K562 (cell line): ENCODE data around the gene AQP1. TPM values are rescaled to one million over a fixed set of nuclear protein-coding genes. Genes with fewer than 3 reads are reported as not detected.

Experiments used
- ARHGAP35 ChIP-seq: fragments of 450-650 bp; IDR thresholded peaks from 2 replicates; pipeline ENCODE4 v1.6.1; 2018; ENCODE audit not compliant: partially characterized antibody
- BCLAF1 ChIP-seq, 2 experiments: fragments of 450-650 bp in 1 of 2; IDR thresholded peaks; 2 replicates each; pipeline ENCODE4 v1.6.1; 2011 to 2017; ENCODE audit warnings: low read depth in 2 of 2, antibody characterized with exemption in 1 of 2, borderline replicate concordance in 1 of 2, low read length in 1 of 2, mild to moderate bottlenecking in 1 of 2, mixed read lengths in 1 of 2; ENCODE audit not compliant: control insufficient read depth in 1 of 2
- CCNT2 ChIP-seq: IDR thresholded peaks from 2 replicates; pipeline ENCODE4 v1.6.1; 2011; ENCODE audit warnings: borderline replicate concordance, low read depth, mild to moderate bottlenecking, moderate library complexity, mixed read lengths, low read length; ENCODE audit not compliant: insufficient read length; ENCODE audit errors: extremely low read depth
- KDM5B ChIP-seq: fragments of 200-600 bp; sonication (generic); IDR thresholded peaks from 2 replicates; pipeline ENCODE4 v1.6.1; 2012; ENCODE audit warnings: low read depth, mild to moderate bottlenecking, moderate library complexity, low read length, control low read depth, inconsistent platforms; ENCODE audit not compliant: insufficient replicate concordance
- PRDM10 ChIP-seq: fragments of 450-650 bp; IDR thresholded peaks from 2 replicates; pipeline ENCODE4 v1.6.1; 2018; ENCODE audit not compliant: partially characterized antibody
- RUNX1 ChIP-seq: sonication (generic); IDR thresholded peaks from 2 replicates; pipeline ENCODE4 v1.6.1; 2016; ENCODE audit warnings: antibody characterized with exemption, low read depth
- SOX6 ChIP-seq: fragments of 450-650 bp; IDR thresholded peaks from 2 replicates; pipeline ENCODE4 v1.6.1; 2014; ENCODE audit warnings: mild to moderate bottlenecking
- TCF7L2 ChIP-seq: fragments of 150-350 bp; IDR thresholded peaks from 2 replicates; pipeline ENCODE4 v1.6.1; 2016; ENCODE audit warnings: low read depth, mild to moderate bottlenecking, low read length, moderate library complexity
- TFAP4 ChIP-seq: sonication (generic); formaldehyde crosslinking; IDR thresholded peaks from 2 replicates; pipeline ENCODE4 v1.8.0; 2022; ENCODE audit warnings: missing genetic modification reagents, mild to moderate bottlenecking, moderate library complexity, borderline replicate concordance
- polyA plus RNA-seq, 8 experiments: library from polyadenylated mRNA; depleted of rRNA in 4 of 8; stranded (reverse) in 5 of 8; unstranded in 3 of 8; fragments of >200 nt; fragmentation: Nextera tagmentation in 2 of 8; fragmentation: Illumina TruSeq in 1 of 8; extraction: Ambion mirVana in 2 of 8; extraction: Trizol in 1 of 8; gene quantifications; 2 replicates each; pipeline versions ENCODE4 v1.2.1 to v1.2.3, GENCODE V29; 2011 to 2014; ENCODE audit warnings: inconsistent platforms in 1 of 8, missing spikeins in 1 of 8
- total RNA-seq, 7 experiments: library from RNA; depleted of rRNA in 6 of 7; stranded (reverse); fragments of >200 nt in 6 of 7; fragmentation: Illumina TruSeq in 2 of 7; extraction: Trizol in 2 of 7; gene quantifications; 2 replicates each; pipeline versions ENCODE4 v1.2.1 to v1.2.3, GENCODE V29; 2011 to 2021; ENCODE audit warnings: low replicate concordance in 1 of 7

The AQP1 gene
- total and polyA plus RNA-seq, 9 of the 15 experiments (the other 6 are each of a cell fraction or from before 2014, with no cell fraction given): 0.18 to 12.6 (median 4.1) TPM

GRCh38 chr7:30925117-30925516, 13.5 kb downstream of the AQP1 start (continued):
- TF ChIP-seq TFAP4 (CRISPR knock-in tag) (no peak), BCLAF1 (IDR thresholded peaks at IDR 0.05; ENCODE audit: borderline replicate concordance in 1 of 2, control insufficient read depth in 1 of 2, low read depth in 2 of 2, low read length in 1 of 2) (no peak), RUNX1 (no peak), ARHGAP35 (no peak), SOX6 (no peak), PRDM10 (no peak), CCNT2 (no peak), KDM5B (no peak), TCF7L2 (no peak)
